Subcutaneous adipose tissue (tissue), 4 donors: Measurements from ENCODE around the gene PKN3. TPM values are rescaled to one million over a fixed set of nuclear protein-coding genes. Genes with fewer than 3 reads are reported as not detected.

Experiments
- total RNA-seq, 4 donors: library from RNA; depleted of rRNA; stranded (reverse); fragments of >200 nt; gene quantifications; one replicate each; pipeline ENCODE4 v1.1.0, GENCODE V29; 2016
- TF ChIP-seq, protein P1 (sequence below): fragments of 450-650 bp; IDR thresholded peaks from one replicate; pipeline ENCODE4 v1.5.1; 2016; ENCODE audit warnings: low read depth, mild to moderate bottlenecking, control low read depth, antibody characterized with exemption, moderate library complexity

The PKN3 gene
- total RNA-seq, 4 donors from 2014 or later: 1.3 to 13.2 (median 4.7) TPM

GRCh38 chr9:128701227-128701854 is 962 bp upstream of the PKN3 start:
- TF ChIP-seq, protein P1, sequence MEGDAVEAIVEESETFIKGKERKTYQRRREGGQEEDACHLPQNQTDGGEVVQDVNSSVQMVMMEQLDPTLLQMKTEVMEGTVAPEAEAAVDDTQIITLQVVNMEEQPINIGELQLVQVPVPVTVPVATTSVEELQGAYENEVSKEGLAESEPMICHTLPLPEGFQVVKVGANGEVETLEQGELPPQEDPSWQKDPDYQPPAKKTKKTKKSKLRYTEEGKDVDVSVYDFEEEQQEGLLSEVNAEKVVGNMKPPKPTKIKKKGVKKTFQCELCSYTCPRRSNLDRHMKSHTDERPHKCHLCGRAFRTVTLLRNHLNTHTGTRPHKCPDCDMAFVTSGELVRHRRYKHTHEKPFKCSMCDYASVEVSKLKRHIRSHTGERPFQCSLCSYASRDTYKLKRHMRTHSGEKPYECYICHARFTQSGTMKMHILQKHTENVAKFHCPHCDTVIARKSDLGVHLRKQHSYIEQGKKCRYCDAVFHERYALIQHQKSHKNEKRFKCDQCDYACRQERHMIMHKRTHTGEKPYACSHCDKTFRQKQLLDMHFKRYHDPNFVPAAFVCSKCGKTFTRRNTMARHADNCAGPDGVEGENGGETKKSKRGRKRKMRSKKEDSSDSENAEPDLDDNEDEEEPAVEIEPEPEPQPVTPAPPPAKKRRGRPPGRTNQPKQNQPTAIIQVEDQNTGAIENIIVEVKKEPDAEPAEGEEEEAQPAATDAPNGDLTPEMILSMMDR: no peak

- TF ChIP-seq, protein P1: no peak
Observed at GRCh38 chr9:128702949-128703615, 779 bp downstream of the PKN3 start.

GRCh38 chr9:128703616-128704355 is 1.5 kb downstream of the PKN3 start:
- TF ChIP-seq, protein P1: no peak

- TF ChIP-seq, protein P1: no peak
Observed at GRCh38 chr9:128704356-128704670, 2.0 kb downstream of the PKN3 start.

DNA sequence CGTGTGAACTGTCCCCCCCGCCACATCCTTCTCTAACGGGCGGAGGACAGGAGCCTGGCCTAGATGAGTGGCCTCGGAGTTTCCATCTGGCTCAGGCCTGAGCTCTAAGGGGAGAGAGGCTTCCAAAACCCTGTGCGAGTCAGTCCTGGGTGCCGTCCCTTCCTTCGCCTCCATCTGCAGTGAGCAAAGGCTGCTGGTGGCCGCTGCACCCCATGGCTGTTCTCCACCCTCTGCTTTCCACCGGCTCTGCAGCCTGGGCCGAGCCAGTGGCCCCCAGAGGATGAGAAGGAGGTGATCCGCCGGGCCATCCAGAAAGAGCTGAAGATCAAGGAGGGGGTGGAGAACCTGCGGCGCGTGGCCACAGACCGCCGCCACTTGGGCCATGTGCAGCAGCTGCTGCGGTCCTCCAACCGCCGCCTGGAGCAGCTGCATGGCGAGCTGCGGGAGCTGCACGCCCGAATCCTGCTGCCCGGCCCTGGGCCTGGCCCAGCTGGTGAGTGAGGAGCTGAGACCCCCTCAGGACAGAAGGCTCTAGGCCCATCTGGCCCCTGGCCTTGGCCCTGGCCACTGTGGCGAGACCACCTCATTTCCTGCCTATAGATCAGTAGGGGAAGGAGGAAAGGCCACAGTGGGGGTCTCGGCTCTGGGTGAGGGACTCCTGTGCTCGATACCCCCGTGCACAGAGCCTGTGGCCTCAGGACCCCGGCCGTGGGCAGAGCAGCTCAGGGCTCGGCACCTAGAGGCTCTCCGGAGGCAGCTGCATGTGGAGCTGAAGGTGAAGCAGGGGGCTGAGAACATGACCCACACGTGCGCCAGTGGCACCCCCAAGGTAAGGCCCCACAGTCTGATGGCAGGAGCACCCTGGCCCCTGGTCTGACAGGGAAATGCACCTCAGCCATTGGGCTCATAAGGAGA is 3.0 kb downstream of the PKN3 start:
- TF ChIP-seq, protein P1: no peak

DNA sequence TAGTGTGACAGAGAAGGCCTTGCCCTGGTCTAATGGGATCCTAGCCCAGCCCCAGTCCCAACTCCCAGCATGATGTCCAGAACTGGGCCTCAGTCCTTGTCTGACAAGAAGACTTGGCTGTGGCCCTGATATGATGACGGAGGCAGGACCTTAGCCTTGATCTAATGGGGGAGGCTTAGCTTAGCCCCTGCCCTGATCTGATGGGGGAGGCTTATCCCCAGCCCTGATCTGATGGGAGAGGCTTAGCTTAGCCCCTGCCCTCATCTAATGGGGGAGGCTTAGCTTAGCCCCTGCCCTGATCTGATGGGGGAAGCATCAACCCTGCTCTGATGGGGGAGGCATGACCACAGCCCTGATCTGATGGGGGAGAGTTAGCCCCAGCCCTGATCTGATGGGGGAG is 3.7 kb downstream of the PKN3 start:
- TF ChIP-seq, protein P1: no peak
